NOMO-1 treated with DMSO at 0.1 percent for 48 hours (cell line): ENCODE measurements around the gene SHROOM3.
A peak's percentile ranks its signal among the peaks of the same experiment; 100 is the strongest.

Experiments
- DNase-seq: peaks from one replicate; lab custom pipeline; 2025; ENCODE audit not compliant: unreplicated experiment; lab: John Stamatoyannopoulos, UW

SHROOM3 gene

GRCh38 chr4:76764251-76764650, 329.2 kb downstream of the SHROOM3 start:
- no peak for DNase-seq

- no peak for DNase-seq
These were observed 330.6 kb downstream of the SHROOM3 start for GRCh38 chr4:76765473-76766183.

- no peak for DNase-seq
These were observed 333.0 kb downstream of the SHROOM3 start for GRCh38 chr4:76767983-76768382.

DNA sequence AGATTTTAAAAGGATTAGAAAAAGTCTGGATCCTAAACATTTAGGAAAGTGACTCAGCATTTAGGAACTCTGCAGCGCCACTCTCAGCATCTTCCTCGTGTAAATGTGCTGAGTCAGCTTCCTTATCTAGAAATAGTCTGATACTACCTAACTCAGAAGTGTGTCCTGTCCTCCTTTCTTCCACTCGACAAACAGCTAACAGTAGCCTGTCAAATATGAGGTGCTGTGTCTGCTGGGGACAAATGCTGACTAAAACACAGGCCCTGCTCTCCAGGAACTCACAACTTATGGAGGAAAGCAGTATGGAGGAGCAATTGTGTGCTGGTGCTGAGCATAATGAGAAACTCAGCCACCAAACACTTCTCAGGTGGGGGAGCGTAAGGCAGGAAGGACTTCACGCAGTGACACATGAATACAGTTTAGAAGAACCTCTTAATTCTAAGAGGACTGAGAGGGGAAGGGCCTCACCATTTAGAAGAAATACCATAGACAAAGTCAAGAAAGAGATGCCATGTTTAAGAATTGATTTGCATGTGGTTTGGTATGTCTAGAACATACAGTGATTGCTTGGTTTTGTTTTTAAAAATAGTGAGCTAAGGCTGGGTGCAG, 337.6 kb downstream of the SHROOM3 start:
- no peak for DNase-seq

DNA sequence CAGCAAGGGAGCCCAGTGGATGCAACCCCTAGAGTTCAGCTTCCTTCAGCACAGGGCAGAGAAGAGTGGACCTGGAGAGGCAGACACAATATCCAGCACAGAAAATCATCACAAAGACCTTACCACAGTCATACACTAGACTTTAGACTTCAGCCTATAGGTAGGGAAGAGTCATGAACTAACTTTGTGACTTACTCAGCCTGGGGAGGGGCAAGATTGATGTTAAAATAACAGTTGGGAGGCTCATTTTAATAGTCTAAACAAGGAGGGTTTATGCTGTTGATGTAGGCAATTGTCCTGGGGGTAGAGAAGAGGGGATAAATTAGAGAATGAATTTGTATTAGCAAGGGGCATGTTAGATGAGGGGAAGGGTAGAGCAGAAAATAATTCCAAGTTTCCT, 338.7 kb downstream of the SHROOM3 start:
- no peak for DNase-seq

GRCh38 chr4:76779740-76780459, 344.9 kb downstream of the SHROOM3 start:
- no peak for DNase-seq

GRCh38 chr4:76780781-76781697, 346.0 kb downstream of the SHROOM3 start:
- no peak for DNase-seq

- DNase-seq: no peak
These were observed 346.9 kb downstream of the SHROOM3 start for GRCh38 chr4:76781698-76782595.

DNA sequence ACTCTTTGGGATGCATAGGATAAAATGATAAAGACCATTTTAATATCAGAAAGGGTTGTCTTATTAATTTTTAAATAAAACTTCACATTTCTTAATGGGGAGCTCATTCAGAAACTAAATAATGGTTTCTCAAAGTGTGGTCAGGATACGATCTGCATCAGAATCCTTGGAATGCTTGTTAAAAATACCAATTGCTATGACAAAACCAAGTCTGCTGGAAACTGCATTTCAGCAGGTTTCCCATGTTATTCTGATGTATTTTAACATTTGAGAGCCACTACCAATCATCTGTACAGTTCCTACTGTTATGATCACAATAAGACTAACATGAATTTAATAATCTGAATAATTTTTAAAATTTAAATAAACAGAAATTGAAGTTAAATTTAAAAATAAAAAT, 347.8 kb downstream of the SHROOM3 start:
- DNase-seq: no peak

- no peak for DNase-seq
These were observed 348.8 kb downstream of the SHROOM3 start for GRCh38 chr4:76783836-76784235.

- no peak for DNase-seq
These were observed 349.2 kb downstream of the SHROOM3 start for GRCh38 chr4:76784237-76784636.

DNA sequence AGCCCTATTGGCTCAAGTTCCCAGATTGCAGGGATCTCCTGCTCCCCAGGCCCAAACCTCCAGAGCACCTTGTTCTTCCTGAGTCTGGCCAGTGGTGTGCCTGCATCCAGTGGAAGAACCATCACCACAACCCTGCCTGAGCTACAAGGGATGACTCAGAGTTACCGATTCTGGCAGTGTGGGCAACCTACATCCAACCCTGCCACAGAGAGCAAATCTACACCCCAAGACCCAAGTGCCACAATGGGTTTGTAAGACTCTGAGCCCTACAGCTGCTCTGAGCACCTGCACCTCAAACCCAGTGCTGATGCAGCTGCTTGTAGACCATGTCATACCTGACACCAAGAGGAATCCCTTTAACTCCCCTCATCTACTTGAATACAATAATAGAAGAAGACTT, 352.9 kb downstream of the SHROOM3 start:
- no peak for DNase-seq

DNA sequence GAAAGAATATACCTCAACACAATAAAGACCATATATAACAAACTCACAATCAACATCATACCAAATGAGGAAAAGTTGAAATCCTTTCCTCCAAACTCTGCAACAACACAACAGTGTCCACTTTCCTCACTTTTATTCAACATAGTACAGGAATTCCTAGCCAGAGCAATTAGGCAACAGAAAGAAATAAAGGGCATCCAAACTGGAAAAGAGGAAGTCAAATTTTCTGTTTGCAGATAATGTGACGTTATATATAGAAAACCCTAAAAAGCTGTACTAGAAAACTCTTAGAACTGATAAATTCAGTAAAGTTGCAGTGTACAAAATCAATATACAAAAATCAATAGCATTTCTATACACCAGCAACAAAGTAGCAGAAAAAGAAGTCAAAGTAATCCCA, 355.3 kb downstream of the SHROOM3 start:
- DNase-seq: no peak

DNA sequence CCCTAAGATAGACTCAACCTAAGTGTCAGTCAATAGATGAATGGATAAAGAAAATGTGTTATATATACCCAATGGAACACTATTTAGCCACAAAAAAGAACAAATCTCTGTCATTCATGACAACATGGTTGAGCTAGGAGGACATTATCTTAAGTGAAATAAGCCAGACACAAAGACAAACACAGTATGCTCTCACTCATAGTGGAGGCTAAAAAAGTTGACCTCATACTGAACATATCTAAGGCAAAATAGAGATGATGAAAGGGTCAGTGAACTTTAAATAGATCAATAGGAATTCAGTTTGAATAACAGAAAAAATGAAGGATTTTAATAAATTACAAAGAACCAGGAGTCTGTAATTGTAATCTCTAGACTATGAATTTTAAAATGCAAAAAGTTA, 356.4 kb downstream of the SHROOM3 start:
- no peak for DNase-seq

DNA sequence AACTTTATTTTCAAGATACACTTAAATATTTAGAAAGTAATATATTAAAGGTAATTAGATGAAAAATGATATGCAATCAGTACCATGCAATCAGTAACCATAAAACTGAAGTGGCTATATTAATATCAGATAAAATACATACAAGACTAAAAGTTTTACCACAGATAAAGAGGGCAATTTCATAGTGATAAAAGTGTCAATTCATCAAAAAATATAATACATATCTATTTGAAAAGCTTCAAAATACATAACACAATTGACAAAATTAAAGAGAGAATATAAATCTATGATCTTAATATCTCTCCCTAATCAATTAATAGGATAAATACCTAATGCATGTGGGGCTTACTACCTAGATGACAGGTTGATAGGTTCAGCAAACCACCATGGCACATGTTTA, 357.4 kb downstream of the SHROOM3 start:
- DNase-seq: no peak

- DNase-seq: no peak
These were observed 360.2 kb downstream of the SHROOM3 start for GRCh38 chr4:76795243-76795642.

DNA sequence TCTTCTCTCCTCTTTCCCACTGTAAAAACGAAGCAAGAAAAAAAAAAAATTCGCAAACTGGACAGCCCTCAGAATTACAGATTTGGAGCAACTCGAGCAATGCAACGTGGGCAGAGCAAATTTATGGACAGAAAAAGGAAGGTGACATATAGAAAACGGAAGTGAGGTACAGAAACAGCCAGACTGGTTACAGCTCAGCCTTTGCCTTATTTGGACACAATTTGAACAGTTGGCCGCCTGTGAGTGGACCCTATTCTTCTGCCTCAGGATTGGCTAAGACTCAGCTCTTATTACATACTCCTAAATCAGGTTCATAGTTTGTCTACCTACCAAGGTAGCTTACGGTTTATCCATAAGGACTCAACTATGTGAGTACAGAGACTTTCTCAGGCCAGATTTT, 364.1 kb downstream of the SHROOM3 start:
- DNase-seq: peak; percentile 32

DNA sequence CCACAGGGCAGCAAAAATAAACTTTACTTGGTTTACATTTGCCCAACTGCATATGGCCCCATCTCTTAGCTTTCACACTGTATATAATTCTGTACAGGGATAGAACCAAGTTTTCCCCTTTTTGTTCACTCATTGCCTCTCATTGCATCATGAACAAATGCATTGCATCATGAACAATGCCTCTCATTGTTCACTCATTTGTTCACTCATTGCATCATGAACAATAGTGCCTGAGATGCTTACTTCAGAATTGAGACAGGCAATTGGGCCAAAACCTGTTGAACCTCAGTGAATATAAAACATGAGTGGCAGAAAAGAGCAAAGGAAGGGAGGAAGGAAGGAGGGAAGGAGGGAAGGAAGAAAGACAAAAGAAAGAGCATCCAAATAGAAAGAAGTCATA, 364.7 kb downstream of the SHROOM3 start:
- no peak for DNase-seq

DNA sequence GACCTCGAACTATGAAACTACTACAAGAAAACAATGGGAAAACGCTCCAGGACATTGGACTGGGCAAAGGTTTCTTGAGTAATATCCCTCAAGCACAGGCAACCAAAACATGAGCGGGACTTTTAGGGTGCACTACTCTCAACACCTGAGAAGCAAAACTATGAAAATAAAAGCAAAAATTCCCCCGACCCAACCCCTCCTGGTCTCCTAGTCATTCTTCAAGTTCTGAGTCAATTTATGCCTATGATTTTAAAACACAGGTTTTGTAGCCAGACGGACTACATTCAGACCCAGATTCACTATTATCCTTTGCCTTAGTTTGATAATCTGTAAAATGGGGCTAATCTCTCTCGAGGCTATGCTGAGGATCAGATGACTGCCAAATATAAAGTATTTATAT, 365.9 kb downstream of the SHROOM3 start:
- DNase-seq: no peak

DNA sequence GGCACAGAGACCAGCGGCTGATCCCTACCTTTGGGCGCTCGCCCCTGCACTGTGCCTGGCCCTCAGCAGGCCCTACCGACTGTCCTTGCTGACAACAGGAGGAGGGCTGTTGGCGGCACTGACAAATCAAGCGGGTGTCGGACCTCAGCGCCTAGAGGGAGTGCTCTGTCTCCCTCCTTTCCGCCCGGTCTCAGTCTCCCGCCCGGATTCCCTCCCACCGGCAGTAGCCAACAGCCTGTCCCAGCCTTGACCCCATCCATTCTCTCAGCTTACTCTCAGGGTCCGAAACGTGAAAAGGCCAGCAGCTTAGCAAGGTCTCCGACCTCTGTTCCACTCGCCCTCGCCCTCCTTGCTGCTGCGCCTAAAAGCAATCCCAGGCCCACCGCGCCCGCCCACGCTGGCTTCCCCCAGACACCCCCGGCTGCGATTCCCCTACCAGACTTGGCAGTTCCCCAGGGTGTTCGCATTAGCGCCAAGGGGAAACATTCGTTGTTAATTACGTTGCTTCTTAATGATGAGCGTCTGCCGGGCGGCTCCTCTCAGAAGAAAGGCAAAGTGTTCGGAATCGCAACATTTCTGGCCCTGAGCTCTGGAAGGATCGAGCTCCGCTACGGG, 366.7 kb downstream of the SHROOM3 start:
- DNase-seq: no peak
